Activated effector memory CD4-positive, alpha-beta T cell treated with Interleukin-2 at 50 U/mL for 16 hours (primary cell): ENCODE data around the gene FUZ.

ENCODE experiments used
- DNase-seq: peaks from one replicate; pipeline ENCODE4 v3.0.0-alpha.2; 2020

Gene FUZ

DNA sequence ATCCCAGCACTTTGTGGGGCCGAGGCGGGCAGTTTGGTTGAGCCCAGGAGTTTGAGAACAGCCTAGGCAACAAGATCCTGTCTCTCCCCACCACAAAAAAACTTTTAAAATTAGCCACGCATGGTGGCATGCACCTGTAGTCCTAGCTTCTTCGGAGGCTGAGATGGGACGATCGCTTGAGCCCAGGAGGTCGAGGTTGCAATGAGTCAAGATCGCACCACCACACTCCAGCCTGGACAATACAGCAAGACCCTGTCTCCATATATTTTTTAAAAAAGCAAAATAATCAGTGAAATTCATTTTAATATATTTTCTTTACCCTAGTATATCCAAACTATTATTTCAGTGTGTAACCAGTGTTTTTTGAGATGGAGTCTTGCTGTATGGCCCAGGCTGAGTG lies 38.1 kb downstream of the FUZ start:
- DNase-seq = no peak

DNA sequence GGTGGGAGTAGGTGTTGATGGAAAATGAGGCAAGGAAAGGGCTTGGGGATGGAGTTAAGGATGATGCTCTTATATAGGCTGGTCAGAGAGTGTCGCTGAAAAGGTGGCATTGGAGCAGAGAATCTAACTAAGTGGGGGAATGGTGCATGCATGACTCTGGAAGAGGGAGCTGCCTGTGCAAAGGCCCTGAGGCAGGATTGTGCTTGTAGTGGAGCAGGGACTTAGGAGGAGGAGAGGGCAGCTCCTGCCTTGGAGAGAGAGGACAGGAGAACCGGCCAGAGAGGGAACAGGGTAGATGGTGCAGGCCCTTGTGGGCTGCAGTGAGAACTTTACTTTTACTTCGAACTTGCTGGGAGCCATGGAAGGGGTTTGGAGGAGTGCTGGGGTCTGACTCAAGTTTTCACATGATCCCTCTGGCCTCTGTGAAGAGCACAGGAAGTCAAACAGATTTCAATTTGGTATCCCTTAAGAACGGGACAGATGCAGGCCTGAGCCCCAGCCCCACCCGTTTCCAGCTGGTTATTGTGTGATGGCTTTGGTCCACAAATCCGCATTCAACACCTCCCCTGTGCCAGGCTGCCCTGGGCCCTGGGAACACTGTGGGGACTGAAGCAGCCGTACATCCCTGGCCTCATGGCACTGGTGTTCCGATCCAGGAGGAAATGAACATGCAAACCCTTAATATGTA lies 39.3 kb downstream of the FUZ start:
- no peak for DNase-seq

DNA sequence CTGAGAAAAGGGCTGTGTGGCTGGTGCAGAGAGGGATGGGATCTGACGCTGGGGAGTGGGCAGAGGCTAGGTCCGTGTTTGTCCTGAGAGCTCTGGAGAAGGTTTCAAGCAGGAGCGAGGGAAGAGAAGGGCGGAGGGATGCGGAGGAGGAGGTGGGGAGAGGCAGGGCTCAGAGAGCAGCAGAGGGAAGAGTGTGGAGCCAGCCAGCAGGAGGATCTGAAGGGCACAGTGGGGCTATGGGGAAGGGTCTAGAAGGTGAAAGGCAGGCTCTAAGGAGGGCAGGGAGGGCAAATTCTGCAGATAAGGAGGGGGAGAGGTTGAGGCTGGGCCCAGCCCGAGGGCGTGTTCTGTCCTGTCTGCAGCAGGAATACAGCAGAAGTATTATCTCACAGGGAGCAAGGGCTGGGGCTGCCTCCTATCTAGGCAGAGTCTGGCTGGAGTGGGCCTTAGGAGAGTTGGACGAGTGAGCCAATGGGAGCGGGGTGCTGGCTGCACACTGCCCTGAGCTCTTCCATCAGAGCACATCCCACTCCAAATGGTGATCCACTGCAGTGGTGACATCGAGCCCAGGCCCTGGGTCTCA lies 40.2 kb downstream of the FUZ start:
- DNase-seq = no peak

DNA sequence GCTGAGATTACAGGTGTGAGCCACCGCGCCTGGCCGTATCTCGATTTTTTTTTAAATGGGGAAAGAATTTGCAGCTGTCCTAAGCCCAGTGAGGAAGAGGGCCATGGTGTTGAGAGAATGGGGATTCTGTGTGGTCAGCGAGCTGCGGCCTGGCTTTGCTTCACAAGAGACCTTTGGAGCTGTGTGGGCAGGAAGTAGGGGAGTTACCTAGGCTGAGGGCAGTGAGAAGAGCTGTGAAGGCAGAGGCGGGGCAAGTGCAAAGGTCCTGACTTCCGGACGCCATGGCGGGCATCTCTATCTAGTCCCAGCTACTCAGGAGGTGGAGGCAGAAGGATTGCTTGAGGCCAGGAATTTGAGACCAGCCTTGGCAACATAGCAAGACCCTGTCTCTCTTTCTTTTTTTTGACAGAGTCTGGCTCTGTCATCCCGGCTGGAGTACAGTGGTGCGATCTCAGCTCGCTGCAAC lies 41.4 kb downstream of the FUZ start:
- DNase-seq = no peak

DNA sequence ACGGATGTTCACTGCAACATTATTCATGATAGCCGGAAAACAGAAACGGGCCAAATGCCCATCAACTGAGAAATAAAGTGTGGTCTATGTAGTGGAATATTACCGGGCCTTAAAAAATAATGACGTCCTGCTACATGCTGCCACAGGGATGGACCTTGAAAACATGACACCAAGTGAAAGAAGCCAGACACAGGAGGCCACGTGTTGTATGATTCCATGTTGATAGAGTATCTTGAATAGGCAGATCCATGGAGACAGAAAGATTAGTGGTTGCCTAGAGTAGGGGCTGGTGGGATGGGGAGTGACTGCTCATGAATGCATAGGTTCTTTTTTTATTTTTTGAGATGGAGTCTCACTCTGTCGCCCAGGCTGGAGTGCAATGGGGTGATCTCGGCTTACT lies 42.6 kb downstream of the FUZ start:
- DNase-seq = no peak

DNA sequence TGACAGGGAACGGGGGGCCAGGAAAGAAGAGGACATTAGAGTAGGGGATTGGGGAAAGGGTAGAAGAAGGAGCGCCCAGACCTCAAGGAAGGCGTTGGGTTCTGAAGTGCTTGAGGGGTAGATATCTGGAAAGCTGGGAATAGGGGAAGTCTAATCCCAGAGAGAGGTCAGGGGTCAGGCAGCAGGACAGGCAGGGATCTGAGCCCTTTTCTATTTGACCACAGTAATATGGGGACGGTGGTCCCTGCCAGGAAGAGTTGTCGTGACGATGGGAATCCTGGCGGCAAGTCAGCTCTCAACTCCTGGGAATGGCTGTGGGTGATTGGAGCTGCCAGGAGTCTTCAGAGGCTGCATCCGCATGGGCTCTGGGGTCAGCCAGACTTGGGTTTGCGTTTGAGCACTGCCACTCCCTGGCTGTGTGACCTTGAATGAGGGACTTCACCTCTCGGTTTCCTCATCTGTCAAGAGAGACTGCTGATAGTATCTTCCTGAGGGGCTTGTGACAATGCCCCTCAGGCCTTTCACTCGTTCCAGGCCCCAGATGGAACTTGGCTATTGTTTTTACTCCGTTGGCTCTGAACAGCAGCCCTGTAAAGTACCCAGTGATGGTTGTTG lies 45.0 kb downstream of the FUZ start:
- DNase-seq = no peak

DNA sequence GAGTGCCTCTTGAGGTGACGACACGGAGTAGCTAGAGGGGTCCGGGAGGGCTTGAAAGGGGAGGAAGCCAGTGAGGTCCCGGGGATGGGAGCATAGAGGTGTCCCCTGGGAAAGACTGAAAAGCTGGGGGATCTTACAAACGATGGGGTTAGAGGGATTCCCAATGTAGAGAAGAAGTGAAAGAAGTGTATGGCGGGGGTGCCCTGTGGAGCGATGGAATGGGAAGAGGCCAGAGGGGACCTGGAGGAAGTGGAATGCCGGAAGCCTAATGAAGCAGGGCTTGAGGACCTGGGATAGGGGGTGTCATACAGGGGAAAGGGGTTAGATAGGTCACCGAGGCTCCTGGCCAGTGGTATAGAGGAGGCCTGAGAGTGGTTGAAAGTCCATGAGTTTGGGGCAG lies 45.7 kb downstream of the FUZ start:
- no peak for DNase-seq

DNA sequence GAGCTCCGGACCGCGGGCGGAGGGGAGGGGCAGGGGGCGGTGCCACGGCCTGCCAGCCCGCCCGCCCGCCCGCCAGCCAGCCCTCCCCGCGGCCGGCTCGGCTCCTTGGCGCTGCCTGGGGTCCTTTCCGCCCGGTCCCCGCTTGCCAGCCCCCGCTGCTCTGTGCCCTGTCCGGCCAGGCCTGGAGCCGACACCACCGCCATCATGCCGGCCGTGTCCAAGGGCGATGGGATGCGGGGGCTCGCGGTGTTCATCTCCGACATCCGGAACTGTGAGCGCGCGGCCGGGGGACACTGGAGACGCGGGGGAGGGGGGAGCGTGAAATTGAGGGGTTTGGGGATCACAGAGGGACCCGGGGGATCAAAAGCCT lies 46.2 kb downstream of the FUZ start, which contains the start of gene AP2A1:
TSS of gene AP2A1 (plus strand) at position 72 of the 370 bp plus-strand sequence. CDS start at position 205, 133 bp downstream.
- no peak for DNase-seq

DNA sequence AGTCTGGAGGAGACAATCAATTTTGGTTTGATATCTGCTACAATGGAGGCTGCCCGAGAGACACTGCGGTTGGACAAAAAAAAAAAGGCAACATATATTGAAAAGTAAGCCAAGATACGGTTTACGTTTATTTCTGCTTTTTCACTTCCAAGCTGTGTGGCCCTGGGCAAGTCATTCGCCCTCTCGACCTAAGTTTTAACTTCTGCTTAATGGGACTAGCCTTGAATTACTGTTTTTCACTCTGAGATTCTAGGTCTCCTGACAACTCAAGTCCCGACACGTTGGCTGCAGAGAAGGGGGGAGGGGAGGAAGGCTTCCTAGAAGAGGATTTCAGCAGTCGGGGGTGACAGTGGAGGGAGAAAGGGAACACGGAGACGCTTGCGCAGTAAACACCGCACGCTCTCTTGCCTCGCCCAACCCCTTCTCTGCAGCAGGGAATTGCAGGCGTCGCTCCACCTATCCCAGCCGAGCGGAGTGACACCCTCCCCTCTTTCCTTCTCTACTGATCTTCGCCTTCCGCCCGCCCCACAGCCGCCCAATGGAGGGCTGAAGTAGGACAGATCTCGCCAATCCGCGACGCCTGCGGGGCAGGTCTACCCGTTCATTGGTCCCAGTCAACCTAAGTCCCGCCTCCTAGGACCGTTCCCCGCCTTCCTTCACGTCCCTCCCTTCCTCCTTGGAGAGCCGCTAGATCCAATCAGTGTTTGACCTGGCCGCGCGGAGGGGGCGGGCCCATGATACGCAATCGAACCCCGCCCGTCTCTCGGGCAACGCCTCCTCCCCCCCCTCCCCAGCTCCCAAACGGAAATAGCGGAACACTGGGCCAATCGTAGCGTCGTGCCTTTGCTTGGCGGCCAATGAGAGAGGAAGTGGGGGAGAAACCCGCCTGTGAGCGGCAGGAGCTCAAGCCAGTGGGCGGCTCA lies 46.8 kb downstream of the FUZ start:
- DNase-seq = peak; percentile 99

DNA sequence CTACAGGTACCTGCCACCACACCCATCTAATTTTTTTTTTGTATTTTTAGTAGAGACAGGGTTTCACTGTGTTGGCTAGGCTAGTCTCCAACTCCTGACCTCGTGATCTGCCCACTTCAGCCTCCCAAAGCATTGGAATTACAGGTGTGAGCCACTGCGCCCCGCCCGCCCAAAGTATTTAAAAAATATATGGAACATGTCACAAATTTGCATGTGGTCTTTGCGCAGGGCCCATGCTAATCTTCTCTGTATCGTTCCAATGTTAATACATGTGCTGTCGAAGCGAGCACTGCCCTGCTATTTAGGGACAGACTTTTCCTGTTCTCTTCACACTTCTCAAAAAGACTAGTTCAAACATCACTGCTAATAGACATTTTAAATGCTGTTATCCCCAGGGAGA lies 48.8 kb downstream of the FUZ start:
- DNase-seq = no peak

DNA sequence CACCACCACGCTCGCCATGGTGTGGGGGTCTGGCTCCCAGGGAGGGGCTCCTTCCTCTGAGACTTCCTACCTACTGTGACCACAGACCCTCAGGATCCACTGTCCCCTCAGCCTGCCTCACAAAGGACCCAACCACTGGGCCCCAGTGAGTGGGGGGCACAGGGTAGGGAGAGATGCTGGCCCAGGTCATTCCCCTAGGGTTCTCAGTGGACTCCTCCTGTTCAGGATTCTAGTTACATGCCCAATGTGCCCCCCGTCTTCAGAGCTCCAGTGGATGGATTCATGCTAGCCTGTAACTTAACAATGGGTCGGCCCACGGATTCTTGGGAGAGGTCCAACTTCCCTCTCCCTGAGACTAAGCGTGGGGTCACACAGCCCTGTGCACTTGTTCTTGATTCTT lies 49.9 kb downstream of the FUZ start, which contains the start of gene TSKS:
TSS of gene TSKS (minus strand) at position 77 of the 400 bp plus-strand sequence. CDS start at position 18, 59 bp downstream.
- no peak for DNase-seq

DNA sequence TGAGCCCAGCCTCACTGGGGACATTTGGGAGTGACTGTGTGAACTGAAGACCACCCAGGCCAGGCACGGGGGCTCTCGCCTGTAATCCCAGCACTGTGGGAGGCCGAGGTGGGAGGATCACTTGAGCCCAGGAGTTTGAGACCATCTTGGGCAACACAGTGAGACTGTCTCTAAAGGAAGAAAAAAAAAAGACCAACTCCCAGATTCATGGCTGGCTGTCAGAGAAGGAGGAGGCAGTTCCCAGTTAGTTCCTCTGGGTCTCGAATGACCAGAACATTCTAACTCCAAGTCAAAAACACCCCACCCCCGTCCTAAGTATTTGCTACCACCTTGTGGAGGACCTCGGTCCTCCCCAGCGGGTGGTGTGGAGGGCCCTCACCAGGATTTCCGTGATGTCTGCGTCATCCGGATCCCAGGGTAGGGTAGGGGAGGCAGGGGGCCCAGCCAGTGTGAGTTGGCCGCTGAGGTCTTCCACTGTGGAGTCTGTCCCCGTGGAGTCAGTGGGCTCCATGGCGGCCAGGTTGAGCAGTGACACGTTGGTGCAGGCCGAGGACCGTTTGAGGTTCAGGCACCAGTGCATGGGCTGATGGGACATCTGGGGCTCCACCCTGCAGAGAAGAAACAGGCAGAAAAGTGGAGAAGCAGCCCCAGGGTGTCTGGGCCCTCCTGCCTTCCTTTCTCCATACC lies 51.3 kb downstream of the FUZ start:
- no peak for DNase-seq

DNA sequence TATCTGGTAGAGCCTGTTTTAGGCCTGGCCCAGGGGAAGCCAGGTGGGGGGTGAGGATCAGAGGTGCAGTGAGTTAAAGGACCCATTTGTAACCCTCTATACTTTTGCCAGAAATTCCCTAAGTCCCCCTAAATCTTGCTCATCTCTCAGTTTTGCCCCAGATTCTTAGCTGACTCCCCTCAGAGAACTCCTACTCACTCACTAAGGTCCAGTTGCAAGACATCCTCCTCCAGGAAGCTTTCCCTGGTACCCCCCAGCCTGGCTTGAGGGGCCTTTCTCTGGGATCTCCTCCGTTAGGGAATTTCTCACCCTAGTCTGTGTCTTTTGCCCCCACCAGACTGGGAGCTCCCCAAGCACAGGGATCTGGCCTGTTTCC lies 51.9 kb downstream of the FUZ start:
- no peak for DNase-seq

DNA sequence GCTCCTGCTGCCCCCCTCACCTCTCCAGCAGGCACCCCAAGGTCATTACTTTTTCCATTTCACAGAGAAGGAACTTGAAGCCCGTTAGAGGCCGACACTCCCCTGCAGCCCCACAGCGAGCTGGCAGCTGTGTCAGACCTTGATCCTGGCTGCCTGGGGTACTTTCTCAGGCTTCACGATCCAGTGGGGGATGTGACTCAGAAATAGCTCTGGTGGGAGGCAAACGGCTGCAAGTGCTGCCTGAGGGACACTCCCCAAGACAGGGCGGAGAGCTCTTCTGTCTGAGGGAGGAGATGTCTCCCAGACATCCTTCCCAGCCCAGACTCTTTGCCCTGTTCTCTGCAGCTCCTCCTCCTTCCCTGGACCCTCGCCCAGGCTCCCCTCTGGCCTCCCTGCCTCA lies 54.8 kb downstream of the FUZ start:
- DNase-seq = no peak
